ENCODE measurements around the gene ANKRD12.

The ANKRD12 gene

GRCh38 chr18:9106800-9107584, 29.6 kb upstream of the ANKRD12 start:
- no peak for DNase-seq (ENCODE audit: low read depth)

- DNase-seq (ENCODE audit: low read depth): no peak
Observed at GRCh38 chr18:9108911-9109310, 27.7 kb upstream of the ANKRD12 start.

- no peak for DNase-seq (ENCODE audit: low read depth)
Observed at GRCh38 chr18:9109523-9109922, 27.1 kb upstream of the ANKRD12 start.

- DNase-seq (ENCODE audit: low read depth): no peak
Observed at GRCh38 chr18:9113468-9114149, 23.0 kb upstream of the ANKRD12 start.

- no peak for DNase-seq (ENCODE audit: low read depth)
Observed at GRCh38 chr18:9115984-9116383, 20.6 kb upstream of the ANKRD12 start.

- no peak for DNase-seq (ENCODE audit: low read depth)
Observed at GRCh38 chr18:9117980-9118841, 18.4 kb upstream of the ANKRD12 start.

GRCh38 chr18:9120796-9121195, 15.8 kb upstream of the ANKRD12 start:
- no peak for DNase-seq (ENCODE audit: low read depth)

- DNase-seq (ENCODE audit: low read depth): no peak
Observed at GRCh38 chr18:9123520-9123919, 13.1 kb upstream of the ANKRD12 start.

- no peak for DNase-seq (ENCODE audit: low read depth)
Observed at GRCh38 chr18:9124824-9125223, 11.8 kb upstream of the ANKRD12 start.

GRCh38 chr18:9126337-9126736, 10.2 kb upstream of the ANKRD12 start:
- DNase-seq (ENCODE audit: low read depth): no peak

- no peak for DNase-seq (ENCODE audit: low read depth)
Observed at GRCh38 chr18:9130195-9130594, 6.4 kb upstream of the ANKRD12 start.

GRCh38 chr18:9130806-9131205, 5.8 kb upstream of the ANKRD12 start:
- DNase-seq (ENCODE audit: low read depth): no peak

GRCh38 chr18:9132628-9133027, 4.0 kb upstream of the ANKRD12 start:
- DNase-seq (ENCODE audit: low read depth): no peak

- no peak for DNase-seq (ENCODE audit: low read depth)
Observed at GRCh38 chr18:9133225-9133624, 3.4 kb upstream of the ANKRD12 start.

- no peak for DNase-seq (ENCODE audit: low read depth)
Observed at GRCh38 chr18:9135081-9135911, 1.3 kb upstream of the ANKRD12 start.

GRCh38 chr18:9135912-9136314, 668 bp upstream of the ANKRD12 start:
- DNase-seq (ENCODE audit: low read depth): no peak

GRCh38 chr18:9137168-9138066, 836 bp downstream of the ANKRD12 start:
- peak; percentile 18 for DNase-seq (ENCODE audit: low read depth)

- DNase-seq (ENCODE audit: low read depth): no peak
Observed at GRCh38 chr18:9139400-9140039, 2.9 kb downstream of the ANKRD12 start.

GRCh38 chr18:9140381-9140780, 3.8 kb downstream of the ANKRD12 start:
- no peak for DNase-seq (ENCODE audit: low read depth)

GRCh38 chr18:9140984-9141383, 4.4 kb downstream of the ANKRD12 start:
- no peak for DNase-seq (ENCODE audit: low read depth)

All from stimulated activated CD8-positive, alpha-beta memory T cell treated with anti-CD3 and anti-CD28 coated beads, Interleukin-7, amount 100 ng/mL, for 24 hours (primary cell).